ENCODE data around the gene ZNF521.

DNA sequence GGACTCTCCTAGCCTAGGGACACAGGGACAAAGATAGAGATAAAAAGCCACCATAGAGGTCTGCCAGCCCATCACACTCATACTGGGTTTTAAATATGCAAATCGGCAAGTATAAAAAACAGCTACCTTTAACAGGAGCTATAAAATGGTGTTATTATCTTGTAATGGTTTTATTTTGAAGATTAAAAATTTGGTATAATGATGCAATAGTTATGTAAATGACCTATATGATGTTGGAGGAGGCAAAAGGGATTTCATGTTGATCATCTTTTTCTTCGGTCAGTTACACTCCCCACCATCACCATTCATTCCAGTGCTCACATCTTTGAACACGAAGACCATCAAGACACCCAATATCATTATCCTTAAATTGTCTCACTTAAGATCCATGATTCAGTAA is 11.2 kb downstream of the ZNF521 start:
- no peak for TF ChIP-seq SPI1 (IDR thresholded peaks at IDR 0.05; ENCODE audit: borderline replicate concordance, insufficient read depth, low read depth, low read length)
- TF ChIP-seq MTA2 (IDR thresholded peaks at IDR 0.05; ENCODE audit: low read depth): no peak
- no peak for TF ChIP-seq EGR1 (IDR thresholded peaks at IDR 0.05; ENCODE audit: borderline replicate concordance in 1 of 2, low read depth in 2 of 2, low read length in 2 of 2)
- no peak for TF ChIP-seq KLF5 (IDR thresholded peaks at IDR 0.05; ENCODE audit: partially characterized antibody)
- TF ChIP-seq, protein P1, sequence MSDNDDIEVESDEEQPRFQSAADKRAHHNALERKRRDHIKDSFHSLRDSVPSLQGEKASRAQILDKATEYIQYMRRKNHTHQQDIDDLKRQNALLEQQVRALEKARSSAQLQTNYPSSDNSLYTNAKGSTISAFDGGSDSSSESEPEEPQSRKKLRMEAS (IDR thresholded peaks at IDR 0.05; ENCODE audit: low read depth, low read length): no peak
- no peak for TF ChIP-seq SMC3 (IDR thresholded peaks at IDR 0.05; ENCODE audit: borderline replicate concordance, low read length)
- no peak for TF ChIP-seq HCFC1 (IDR thresholded peaks at IDR 0.05; ENCODE audit: low read length)
- TF ChIP-seq, protein P2, sequence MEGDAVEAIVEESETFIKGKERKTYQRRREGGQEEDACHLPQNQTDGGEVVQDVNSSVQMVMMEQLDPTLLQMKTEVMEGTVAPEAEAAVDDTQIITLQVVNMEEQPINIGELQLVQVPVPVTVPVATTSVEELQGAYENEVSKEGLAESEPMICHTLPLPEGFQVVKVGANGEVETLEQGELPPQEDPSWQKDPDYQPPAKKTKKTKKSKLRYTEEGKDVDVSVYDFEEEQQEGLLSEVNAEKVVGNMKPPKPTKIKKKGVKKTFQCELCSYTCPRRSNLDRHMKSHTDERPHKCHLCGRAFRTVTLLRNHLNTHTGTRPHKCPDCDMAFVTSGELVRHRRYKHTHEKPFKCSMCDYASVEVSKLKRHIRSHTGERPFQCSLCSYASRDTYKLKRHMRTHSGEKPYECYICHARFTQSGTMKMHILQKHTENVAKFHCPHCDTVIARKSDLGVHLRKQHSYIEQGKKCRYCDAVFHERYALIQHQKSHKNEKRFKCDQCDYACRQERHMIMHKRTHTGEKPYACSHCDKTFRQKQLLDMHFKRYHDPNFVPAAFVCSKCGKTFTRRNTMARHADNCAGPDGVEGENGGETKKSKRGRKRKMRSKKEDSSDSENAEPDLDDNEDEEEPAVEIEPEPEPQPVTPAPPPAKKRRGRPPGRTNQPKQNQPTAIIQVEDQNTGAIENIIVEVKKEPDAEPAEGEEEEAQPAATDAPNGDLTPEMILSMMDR (IDR thresholded peaks at IDR 0.05 in 2 of 3, conservative IDR thresholded peaks at IDR 0.05 in 1 of 3; ENCODE audit: control insufficient read depth in 2 of 3, extremely low read depth in 1 of 3, insufficient read depth in 1 of 3, low read depth in 3 of 3, low read length in 3 of 3): no peak
- TF ChIP-seq, protein P3, sequence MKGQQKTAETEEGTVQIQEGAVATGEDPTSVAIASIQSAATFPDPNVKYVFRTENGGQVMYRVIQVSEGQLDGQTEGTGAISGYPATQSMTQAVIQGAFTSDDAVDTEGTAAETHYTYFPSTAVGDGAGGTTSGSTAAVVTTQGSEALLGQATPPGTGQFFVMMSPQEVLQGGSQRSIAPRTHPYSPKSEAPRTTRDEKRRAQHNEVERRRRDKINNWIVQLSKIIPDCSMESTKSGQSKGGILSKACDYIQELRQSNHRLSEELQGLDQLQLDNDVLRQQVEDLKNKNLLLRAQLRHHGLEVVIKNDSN (IDR thresholded peaks at IDR 0.05; ENCODE audit: borderline replicate concordance, extremely low read length, insufficient read depth, low read depth, low read length): no peak
